Stimulated activated CD4-positive, alpha-beta T cell treated with anti-CD3 and anti-CD28 coated beads, TNF-alpha, amount 100 ng/mL, for 24 hours (primary cell): ENCODE results near the gene AQP12A.

Experiments used
- DNase-seq, 3 experiments: peaks; one replicate each; pipeline ENCODE4 v3.0.0-alpha.2; 2020; ENCODE audit warnings: low read depth in 3 of 3

AQP12A gene

DNA sequence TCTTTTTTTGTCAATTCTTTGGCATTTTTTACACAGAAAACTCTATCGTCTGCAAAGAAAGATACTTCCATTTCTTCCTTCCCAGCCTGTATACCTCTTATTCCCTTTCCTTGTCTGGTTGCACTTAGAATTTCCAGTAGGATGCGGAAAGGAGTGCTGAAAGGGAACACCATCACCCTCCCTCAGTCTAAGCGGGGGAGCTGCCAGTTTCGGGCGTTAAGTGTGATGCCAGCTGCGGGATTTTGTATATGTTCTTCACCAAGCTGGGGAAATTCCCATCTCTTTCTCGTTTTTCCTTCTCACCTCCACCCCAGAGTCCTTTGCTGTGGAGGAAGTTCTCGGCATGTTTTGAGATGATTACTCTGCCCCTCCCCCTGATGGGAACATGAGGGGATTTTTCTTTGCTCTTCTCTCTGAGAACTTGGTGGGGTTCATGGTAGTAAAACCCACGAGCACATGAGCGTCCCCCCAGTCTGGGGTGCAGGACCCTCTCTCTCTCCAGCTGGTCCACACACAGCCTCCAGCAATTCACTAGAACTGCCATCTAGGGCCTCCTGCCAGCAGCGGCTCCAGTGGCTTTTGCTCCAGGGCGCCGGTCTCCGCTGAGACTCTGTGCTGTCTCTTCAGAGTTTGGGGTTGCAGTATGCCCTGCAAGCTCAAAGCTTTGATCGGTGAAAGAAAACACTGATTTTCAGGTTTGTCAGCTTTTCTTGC is 15.5 kb downstream of the AQP12A start:
- DNase-seq: no peak

DNA sequence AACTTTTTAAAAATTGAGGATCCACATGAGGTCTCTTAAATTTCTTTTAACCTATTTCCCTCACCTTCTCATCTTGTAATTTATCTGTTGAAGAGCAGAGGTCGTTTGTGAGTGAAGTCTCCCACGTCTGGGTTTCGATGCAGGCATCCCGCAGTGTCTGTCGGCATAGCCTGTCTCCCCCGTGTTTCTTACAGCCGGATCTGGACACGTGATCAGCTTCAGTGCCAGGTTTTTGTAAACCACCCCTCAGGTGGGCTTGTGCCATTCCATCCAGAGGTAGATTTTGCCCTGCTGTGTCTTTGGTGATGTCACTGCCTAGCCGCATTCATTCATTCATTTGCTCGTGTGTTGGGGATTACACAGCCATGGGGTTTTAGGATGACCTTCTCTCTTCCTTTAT is 16.2 kb downstream of the AQP12A start:
- no peak for DNase-seq

DNA sequence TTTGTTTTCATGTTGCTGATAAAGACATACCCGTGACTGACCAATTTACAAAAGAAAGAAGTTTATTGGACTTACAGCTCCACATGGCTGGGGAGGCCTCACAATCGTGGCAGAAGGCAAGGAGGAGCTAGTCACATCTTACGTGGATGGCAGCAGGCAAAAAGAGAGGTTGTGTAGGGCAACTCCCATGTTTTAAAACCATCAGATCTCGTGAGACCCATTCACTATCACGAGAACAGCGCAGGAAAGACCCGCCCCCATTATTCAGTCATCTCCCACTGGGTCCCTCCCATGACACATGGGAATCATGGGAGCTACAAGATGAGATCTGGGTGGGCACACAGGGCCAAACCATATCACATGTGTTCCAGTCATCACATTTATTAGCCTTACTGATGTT is 16.8 kb downstream of the AQP12A start:
- no peak for DNase-seq

DNA sequence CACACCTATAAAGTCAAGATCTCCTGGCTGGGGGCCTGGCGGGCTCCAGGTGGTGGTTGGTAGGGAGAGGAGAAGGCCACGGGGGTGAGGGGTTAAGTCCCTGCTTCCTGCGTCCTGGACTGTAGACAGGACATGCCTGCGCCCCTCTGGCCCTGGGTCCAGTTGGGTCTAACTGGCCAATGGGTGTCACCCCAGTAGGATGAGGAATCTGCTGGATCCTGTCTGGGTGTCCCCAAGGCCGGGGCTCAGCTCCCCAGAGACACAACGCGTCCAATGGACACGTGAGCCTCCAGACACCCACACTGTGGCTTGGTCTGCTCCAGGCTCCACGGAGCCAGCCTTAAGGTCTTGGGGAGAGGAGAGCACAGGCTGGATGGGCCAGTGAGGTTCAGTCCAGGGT is 19.6 kb downstream of the AQP12A start:
- DNase-seq: no peak

DNA sequence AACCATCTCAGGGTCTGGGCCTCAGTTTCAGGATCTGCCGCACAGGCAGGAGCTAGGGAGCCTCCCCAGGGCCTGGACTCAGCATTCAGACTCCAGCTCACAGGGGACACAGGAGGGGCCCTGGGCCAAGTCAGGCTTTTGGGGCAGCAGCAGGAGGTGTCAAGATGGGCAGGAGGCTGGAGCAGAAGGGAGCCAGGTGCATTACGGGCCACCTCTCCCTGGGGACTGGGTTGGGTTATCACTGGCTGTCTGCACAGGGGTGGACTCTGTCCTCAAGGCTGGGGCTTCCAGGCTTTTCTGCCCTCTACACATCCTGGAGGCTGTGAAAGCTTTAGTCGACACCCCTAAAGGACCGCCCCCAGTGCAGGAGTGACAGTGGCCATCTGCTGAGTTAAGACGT is 20.0 kb downstream of the AQP12A start:
- no peak for DNase-seq

DNA sequence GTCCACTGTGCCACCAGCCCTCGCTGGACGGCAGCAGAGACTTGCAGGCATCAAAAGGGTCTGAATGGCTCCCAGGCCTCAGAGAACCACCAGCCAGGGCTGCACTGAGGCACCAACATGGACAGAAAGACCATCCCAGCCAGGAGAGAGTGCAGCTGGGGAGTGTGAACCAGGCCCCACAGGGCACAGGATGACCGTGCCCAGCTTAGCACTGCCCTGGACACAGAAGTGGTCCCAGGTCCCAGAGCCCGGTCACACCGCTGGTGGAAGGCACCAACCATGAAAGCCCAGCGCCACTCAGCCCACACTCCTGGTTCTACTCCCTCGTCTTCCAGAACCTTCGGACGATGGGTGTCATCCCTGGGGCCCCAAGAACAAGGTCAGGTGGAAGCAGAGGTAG is 20.5 kb downstream of the AQP12A start:
- no peak for DNase-seq

DNA sequence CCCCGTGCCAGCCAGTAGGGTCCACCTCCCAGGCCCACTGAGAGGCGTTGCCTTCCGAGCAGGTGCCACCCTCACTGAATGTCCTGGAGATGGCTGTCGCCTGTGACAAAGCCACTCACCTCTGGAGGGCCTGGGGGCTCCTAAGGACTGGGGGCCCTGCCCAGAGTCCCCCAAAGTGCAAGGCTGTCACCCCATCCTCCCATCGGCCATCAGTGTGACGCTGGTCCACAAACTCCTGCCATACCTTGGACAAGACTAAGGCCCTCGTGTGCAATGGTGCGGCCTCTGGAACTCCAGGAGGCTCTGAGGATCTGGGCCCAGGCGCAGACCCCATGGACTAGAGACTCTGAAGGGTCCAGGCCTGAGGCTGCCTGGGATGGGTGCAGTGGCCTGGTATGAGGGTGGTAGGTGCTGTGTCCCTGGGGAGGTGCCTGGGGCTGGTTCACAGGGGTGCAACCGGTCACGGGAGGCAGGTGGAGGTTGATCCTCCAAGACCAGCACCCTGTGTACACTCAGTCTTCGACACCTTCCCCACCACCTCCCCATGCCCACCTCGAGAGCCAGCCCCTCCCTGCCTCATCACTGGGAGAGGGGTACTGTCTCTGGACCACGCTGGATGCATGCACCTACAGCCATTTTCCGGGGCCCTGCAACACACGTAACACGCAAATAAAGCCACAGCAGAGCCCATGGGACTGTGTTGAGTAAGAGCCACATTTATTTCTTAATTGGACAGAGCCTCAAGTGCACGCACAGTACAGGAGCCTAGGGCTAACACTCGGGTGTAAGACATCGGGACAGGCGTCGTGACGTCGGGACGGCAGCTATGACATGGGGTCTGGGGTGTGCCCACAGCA is 21.6 kb downstream of the AQP12A start:
- no peak for DNase-seq

DNA sequence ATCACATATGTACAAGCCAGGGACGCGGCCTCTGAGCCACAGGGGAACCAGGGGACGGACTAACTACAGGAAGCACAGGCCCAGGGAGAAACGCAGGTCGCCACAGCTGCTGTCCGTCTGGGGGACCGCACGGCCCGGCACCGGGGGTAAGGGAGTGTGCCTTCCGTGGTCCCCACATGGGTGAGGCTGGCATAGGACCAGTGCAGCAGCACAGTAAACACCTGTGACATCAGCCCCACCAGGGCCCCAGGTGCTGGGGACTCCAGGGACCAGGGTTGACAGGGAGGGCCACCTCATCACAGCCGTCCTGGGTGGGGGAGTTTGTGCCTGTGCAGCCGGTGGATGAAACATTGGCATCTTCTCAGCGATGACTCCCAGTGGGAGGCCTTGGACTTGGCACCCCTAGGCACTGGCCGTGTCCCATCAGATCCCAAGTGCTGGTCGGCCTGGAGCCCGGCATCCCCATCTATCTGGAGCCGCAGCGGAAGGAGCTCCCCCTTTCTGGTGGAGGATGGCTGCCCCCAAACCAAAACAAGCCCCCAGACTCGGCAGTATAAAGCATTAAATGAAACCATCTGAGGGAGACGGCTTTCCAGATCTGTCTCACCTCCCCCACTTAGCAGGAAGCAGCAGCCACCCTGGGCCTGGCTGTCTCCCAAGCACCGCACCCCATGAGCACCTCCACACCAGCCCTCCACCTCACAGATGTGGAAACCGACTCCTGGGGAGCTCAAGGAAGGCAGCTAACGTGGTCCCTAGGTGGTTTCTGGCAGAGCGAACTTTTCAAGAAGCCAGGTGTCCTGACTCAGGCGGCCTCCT is 22.5 kb downstream of the AQP12A start:
- DNase-seq: no peak

DNA sequence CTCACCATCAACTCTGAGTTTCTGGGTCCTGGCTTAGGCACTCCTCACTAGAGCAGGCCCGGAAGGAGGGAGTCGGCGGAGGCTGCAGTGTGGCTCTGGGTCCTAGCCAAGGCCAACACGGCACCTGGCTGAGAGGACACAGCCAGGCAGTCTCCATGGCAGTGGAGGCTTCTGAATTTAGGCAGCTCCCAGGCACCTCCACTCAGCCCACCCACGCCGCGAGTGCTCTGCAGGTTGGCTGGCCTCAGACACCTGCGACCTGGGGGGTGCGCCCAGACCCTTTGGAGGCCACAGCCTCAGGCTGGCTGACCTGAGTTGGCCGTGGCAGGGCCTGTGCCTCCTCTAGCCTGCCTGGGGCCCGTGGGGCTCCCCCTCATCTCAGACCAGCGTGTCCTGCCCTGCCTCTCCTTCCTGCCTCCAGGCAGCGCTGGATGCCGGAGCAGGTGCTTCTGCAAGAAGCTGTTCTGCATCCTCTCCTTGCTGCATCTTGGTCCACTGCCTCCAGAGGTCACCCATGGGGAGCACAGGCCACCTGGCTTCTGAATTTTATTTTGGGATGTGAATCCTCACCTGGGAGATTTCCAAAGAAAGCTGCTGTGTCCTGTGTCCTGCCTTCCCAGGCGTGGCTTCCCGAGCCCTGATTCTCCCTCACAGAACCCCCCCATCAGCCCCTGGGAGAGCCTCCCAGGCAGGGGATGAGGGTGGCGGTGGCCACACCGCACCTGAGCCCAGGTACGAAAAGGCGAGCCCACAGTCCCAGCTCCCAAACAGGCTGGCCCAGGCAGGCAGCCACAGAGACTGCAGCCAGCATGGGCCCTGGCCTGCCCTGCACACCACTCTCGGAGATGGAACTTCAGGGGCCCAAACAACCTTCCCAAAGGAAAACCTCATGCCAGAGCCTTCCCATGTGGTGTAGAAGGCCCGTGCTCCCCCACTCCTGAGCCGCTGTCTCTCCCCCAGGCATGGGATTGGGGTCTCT is 23.4 kb downstream of the AQP12A start:
- no peak for DNase-seq

DNA sequence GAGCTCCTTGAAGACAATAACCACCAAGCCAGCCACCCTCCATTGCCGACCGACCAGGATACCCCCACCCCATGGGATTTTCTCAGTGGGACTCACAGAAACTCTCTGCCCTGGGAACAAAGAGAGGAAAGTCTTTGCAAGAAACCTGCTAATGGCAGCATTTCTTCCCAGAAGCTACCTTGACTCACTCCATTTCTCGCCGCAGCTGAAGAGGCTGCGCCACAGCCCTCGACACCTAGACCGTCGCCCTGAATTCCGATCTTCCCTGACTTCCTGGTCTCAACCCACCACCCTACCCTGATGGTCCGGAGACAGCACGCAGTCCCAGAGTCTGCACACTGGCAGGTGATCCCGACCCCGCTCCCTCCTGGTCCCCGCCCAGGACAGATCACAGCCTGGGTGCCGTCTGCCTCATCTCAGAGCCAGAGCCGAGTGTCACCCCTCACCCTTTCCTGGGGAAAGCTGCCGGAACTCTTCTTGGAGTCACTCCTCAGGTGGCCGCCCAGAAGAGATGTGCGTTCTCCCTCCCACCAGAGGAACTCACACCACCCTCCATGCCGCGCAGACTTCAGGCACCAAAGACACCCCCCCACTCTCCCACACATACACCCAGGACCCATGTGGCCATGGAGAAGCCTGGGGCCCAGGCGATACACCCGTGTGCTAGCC is 24.6 kb downstream of the AQP12A start:
- DNase-seq: no peak

DNA sequence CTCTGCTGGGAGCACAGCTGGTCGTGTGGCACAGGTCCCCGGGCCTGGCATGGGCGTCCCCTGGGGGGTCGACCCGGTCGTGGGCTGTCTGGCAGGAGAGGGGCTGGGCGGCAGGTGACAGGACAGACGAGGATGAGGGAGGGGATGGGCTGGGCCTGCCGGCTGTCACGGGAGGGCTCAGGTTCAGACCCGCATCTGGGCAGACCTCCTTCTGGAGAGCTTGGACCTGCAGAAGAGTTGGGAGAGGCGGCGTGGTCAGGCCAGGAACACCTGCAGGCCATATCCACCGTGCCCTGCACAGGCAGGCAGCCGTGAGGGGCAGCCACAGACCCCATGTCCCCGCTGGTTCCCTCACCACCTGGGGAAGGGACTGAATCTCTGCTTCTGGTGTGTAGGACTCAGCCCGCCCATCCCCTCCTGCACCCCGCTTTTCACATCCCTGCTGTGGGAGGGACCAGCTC is 25.5 kb downstream of the AQP12A start:
- DNase-seq: no peak

DNA sequence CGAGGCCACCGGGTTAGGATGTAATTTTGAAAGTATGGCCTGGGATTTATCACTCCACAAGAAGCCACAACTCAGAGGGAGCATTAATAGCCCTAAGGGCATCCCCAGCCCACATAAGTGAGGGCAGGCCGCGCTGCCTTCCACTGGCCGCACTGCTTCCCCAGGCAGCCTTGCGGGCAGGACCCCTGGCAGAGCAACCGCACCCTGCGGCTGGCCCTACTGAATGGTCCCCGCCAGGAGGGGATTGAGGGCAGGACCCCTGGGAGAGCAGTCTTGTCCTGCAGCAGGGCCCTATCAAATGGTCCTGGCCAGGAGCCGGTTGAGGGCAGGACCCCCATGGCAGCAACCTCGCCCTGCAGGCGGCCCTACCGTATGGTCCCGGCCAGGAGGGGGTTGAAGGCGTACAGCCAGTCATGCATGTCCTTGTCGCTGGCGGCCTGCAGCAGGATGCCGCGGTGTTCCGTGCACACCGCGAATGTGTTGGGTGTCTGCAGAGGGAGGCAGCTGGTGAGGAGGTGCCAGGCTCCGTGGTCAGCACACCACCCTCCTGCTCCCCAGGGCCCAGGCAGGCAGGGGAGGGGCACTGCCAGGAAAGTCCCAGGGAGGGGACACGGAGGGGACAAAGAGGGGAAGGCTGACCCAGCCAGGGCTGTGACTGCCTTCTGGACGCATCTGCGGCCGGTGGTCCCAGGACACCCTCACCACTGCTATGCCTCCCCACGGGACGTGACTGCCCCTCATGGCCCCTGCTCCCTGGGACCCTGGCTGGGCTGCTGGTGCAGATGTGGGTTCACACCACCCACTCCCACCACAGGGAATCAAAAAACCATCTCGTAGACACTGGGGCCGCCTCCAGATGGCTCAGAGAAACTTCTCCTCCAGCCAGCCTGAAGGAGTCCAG is 26.3 kb downstream of the AQP12A start:
- DNase-seq: no peak

DNA sequence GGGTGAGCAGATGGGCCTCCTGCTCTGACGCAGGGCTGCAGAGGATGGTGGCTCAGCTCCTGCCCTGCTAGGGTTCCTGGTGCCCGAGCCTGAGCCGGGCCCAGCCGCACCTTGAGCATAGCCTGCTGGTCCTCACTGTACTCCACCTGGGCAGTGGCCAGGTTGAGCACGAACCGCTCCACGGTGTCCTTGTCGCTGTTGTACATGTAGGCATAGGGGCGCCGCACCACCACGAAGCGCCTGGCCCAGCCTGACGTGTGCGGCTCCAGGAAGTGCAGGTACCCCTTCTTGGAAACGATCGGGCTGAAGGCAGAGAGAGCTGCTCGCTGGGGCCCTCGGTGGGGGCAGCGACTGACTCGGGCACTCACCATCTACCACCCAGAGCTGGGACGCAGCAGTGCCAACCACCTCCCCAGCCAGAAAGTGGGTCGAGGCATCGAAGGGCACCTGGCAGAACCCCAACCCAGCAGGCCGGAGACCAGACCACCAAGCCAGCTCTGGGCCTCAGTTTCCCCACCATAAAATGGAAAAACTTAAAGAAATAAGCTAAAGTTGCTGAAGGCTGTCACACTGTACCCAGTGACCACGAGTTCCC is 27.3 kb downstream of the AQP12A start:
- DNase-seq: no peak

DNA sequence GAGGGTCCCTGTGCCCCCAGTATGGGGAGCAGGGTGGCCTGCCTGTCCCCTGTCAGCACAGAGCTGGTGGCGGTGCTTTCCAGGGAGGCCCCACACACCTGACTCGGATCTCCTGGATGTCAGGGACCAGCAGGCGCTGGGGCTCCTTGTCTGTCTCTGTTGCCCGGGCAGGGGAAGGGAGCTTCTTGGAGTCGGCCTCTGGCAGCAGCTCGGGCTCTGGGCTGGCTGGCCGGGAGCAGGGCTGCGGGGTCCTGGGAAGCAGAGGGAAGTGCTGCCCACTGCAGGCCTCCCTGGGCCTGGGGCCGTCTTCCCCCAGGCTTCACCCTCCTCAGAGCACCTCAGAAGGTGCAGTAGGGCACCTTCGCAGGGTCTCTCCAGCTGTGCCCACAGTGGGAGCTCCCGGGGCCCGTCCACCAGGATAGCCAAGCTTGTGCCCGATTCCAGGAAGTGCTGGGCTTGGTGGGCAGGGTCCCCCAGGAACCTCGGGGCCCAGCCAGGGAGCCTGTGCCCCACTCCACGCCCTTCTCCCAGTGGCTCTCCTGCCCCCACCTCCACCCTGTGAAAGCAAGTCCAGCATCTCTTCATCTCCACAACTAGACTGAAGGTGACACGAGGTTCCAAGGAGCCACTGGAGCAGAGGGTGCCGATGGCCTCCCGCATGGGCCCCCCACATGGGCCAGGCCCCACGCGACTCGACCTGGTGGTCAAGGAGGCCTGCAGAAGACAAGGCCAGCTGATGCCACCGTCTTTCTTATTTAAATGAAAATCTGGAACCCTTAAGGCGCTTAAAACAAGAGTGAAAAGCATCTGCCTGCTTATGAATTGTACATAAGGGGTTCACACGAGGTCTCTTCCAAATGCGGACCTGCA is 28.2 kb downstream of the AQP12A start:
- DNase-seq: no peak

DNA sequence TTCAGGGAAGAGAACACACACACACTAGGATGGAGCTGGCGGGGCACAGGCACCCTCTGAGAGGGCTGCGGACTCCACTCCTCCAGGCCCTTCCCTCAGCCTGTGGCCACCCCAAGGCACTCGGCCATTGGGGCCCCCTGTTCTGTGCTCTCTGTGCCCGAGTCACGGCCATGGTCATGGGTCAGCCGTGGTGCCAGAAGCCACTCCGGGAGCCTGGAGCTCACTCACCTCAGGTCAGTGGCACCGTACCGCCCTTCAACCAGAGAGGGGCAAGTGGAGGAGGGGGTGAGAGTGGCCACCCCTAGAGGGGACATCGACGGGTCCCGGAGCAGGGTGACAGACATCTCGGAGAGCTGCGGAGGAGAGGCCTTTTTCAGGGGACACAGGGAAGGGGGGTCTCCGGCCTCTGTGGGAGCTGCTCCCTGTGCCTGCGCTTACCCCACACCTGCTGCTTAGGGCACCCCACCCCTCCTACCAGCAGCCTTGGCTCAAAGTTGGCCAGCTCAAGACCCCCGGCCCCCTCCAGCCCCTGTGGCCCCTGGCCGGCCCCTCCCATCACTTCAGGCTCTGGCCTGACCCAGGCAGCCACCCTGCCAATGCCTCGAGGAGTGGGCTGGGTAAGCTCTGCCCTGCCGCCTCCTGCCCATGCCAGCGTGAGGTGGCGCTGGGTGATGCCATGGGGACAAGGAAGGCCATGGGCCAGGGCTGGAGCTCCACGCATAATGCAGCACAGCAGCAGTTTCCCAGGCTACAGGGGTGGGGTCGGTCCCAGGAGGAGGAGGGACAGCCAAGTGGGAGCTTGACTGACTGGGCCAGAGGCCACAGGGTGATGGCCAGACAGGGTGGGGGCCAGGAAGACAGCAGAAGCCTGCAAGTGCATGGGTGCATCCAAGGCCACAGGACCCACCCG is 29.3 kb downstream of the AQP12A start:
- DNase-seq: no peak

DNA sequence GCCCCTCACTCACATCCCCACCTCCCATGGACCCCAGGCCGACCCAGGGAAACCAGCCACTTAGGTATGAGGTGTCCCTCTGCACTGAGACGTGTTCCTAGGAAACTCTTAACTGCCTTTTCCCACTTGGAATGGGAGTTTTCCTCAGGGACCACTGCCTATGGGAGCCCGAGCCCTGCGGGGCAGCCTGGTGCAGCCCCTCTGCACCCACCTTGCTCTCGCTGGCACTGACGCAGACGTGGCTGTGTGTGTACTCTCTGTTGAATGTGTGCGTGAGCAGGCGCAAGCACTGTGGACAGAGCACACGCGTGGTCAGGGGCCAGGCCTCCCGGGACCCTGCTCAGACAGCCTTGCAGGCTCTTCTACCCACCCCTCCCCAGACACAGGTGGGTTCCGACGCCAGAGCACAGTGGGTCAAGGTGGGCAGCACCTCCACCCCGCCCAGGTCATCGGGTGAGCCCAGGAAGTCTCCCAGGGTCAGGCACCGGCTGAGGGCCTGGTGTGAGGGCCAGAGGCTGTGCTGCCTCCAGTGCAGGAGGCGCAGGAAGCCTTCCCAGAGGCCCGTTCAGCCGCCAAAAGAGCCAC is 30.0 kb downstream of the AQP12A start:
- no peak for DNase-seq

DNA sequence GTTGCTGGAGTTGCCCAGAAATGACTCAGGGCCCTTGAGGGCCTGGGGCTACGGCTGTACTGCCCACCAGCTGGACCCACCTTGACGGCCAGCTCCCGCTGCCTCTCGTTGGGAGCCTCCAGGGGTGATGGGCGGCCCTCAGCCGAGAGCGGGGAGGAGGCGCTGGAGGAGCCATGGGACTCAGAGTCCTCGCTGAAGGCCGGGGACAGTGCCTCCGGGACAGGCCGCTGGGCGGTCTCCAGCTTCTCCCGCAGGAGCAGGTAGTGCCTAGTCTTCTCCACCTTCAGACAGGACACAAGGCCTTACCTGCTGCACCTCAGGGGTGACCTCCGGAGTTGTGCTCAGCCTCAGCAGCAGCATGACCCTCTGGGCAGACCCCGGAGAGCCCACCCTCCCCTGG is 30.7 kb downstream of the AQP12A start:
- no peak for DNase-seq
